ENCODE data around the gene DTL. TPM values are rescaled to one million over a fixed set of nuclear protein-coding genes. Genes with fewer than 3 reads are reported as not detected.

The DTL gene
- total RNA-seq, 4 donors from 2014 or later, result 0.06 to 0.17 (median 0.17) TPM; not detected in 1

- WGBS, result 95% methylated on average over 3 of the region's 3 CpGs
- TF ChIP-seq, protein P1, sequence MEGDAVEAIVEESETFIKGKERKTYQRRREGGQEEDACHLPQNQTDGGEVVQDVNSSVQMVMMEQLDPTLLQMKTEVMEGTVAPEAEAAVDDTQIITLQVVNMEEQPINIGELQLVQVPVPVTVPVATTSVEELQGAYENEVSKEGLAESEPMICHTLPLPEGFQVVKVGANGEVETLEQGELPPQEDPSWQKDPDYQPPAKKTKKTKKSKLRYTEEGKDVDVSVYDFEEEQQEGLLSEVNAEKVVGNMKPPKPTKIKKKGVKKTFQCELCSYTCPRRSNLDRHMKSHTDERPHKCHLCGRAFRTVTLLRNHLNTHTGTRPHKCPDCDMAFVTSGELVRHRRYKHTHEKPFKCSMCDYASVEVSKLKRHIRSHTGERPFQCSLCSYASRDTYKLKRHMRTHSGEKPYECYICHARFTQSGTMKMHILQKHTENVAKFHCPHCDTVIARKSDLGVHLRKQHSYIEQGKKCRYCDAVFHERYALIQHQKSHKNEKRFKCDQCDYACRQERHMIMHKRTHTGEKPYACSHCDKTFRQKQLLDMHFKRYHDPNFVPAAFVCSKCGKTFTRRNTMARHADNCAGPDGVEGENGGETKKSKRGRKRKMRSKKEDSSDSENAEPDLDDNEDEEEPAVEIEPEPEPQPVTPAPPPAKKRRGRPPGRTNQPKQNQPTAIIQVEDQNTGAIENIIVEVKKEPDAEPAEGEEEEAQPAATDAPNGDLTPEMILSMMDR (IDR thresholded peaks at IDR 0.05), result no peak
- TF ChIP-seq EP300 (IDR thresholded peaks at IDR 0.05), result no peak
- no peak for DNase-seq (ENCODE audit: extremely low spot score)
- no peaks in the 10 kb centered on the region for H3K27me3 ChIP-seq
- H3K36me3 ChIP-seq, result no peaks in the 10 kb centered on the region
- H3K27ac ChIP-seq (replicated peaks in 1 of 4), result no peak overlapping the region
- H3K9me3 ChIP-seq, result no peaks in the 10 kb centered on the region
- intact Hi-C loops (cut with DNase I), result no loop called here
- H3K4me1 ChIP-seq, result peaks cover 7 to 15% (median 13%) of the 10 kb centered on the region in 4 donors
- no peak overlapping the region for H3K4me3 ChIP-seq
These were observed 84.3 kb downstream of the DTL start for GRCh38 chr1:212119863-212120262.

- H3K27me3 ChIP-seq, result no peaks in the 10 kb centered on the region
- intact Hi-C loops (cut with DNase I), result no loop called here
- TF ChIP-seq POLR2A (IDR thresholded peaks at IDR 0.05; ENCODE audit: low read depth), result no peak
- no peak for TF ChIP-seq EP300 (IDR thresholded peaks at IDR 0.05)
- TF ChIP-seq POLR2AphosphoS5 (IDR thresholded peaks at IDR 0.05), result no peak
- TF ChIP-seq, protein P1 (IDR thresholded peaks at IDR 0.05), result no peak
- H3K4me3 ChIP-seq, result no peak overlapping the region
- peaks cover 7 to 18% (median 14%) of the 10 kb centered on the region in 4 donors for H3K4me1 ChIP-seq
- 53% methylated on average over 2 of the region's 2 CpGs for WGBS
- H3K9me3 ChIP-seq, result no peaks in the 10 kb centered on the region
- H3K27ac ChIP-seq (replicated peaks in 1 of 4), result no peak overlapping the region
- no peak for DNase-seq (ENCODE audit: extremely low spot score)
- no peaks in the 10 kb centered on the region for H3K36me3 ChIP-seq
These were observed 86.2 kb downstream of the DTL start for GRCh38 chr1:212121779-212122178.

DNA sequence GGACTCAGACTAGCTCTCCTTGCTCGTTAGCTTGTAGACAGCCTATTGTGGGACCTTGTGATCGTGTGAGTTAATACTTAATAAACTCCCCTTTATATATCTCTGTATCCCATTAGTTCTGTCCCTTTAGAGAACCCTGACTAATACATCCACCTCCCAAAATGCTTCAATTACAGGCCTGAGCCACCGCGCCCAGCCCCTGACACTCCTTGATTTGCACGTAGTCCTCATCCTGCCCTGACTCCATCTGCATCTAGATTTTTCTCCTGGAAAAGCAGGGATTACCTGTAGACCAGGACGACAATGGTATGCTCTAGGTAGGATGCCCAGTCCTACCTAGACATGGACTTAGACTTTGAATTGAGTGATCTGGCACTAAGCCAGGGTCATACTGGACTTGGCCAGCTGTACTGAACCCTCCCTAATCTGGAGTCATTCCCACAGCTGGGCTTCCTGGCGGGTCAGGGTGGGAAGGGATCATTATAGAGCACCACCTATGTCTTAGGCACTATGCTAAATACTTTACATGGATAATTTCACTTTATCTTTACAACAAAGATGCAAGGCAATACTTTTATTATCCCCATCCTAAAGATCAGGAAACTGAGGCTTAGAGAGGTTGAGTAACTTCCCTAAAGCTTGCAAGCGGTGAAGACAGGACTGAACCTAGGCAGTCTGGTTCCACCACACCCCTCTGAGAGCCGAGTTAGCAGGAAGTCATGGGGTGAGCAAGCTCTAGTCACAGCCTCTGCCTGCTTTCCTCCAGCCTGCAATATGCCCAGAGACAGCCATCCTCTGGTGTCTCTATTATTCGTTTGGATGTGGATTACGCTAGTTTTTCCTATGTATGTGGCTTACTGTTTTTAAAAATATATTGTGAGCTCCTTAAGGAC, 89.4 kb downstream of the DTL start:
- no peak for DNase-seq (ENCODE audit: extremely low spot score)
- H3K4me1 ChIP-seq, result peaks cover 0 to 6% (median under 1%) of the 10 kb centered on the region in 4 donors
- no peaks in the 10 kb centered on the region for H3K9me3 ChIP-seq
- H3K27ac ChIP-seq (replicated peaks in 1 of 4), result no peak overlapping the region
- intact Hi-C loops (cut with DNase I), result no loop called here
- no peak overlapping the region for H3K4me3 ChIP-seq
- TF ChIP-seq EP300 (IDR thresholded peaks at IDR 0.05), result no peak
- TF ChIP-seq, protein P1 (IDR thresholded peaks at IDR 0.05), result no peak
- no peak for TF ChIP-seq POLR2AphosphoS5 (IDR thresholded peaks at IDR 0.05)
- no peak for TF ChIP-seq POLR2A (IDR thresholded peaks at IDR 0.05; ENCODE audit: low read depth)
- WGBS, result 85% methylated on average over 11 of the region's 11 CpGs
- H3K27me3 ChIP-seq, result no peaks in the 10 kb centered on the region
- H3K36me3 ChIP-seq, result no peaks in the 10 kb centered on the region

DNA sequence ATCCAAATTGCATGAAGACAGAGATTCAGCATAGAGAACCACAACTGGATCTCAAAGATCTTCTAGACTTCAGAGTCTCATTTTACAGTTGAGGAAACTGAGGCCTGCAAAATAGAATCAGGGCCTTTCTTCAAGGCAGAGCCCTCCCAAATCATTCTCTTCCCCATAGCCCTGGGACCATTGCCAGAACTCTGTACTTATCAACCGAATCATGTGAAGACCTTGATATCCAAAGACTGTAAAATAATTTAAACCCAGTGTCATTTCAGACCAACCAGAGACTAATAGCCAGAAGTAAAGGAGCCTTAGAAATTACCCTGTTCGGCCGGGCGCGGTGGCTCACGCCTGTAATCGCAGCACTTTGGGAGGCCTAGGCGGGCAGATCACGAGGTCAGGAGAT, 90.1 kb downstream of the DTL start:
- DNase-seq (ENCODE audit: extremely low spot score), result no peak
- TF ChIP-seq EP300 (IDR thresholded peaks at IDR 0.05) (no peak), POLR2A (IDR thresholded peaks at IDR 0.05; ENCODE audit: low read depth) (no peak), POLR2AphosphoS5 (IDR thresholded peaks at IDR 0.05) (no peak)
- TF ChIP-seq, protein P1 (IDR thresholded peaks at IDR 0.05), result no peak
- peaks cover 0 to 6% (median 0%) of the 10 kb centered on the region in 4 donors for H3K4me1 ChIP-seq
- H3K36me3 ChIP-seq, result no peaks in the 10 kb centered on the region
- WGBS, result 93% methylated on average over 9 of the region's 9 CpGs
- no peaks in the 10 kb centered on the region for H3K9me3 ChIP-seq
- intact Hi-C loops (cut with DNase I), result no loop called here
- no peaks in the 10 kb centered on the region for H3K27me3 ChIP-seq
- H3K4me3 ChIP-seq, result no peak overlapping the region
- H3K27ac ChIP-seq (replicated peaks in 1 of 4), result no peak overlapping the region
